Measurements from ENCODE around the gene HNRNPK. TPM values are rescaled to one million over a fixed set of nuclear protein-coding genes. Genes with fewer than 3 reads are reported as not detected.

HNRNPK gene
- total and polyA plus RNA-seq, 2 of the 13 experiments (the other 11 are each of a cell fraction or from before 2014, with no cell fraction given): 321 to 712 TPM

- Histone ChIP-seq H3K9me3 (ENCODE audit: low read length) (no peaks in the 10 kb centered on the region), H4K20me1 (ENCODE audit: insufficient read depth, low read length) (no peaks in the 10 kb centered on the region), H3K36me3 (replicated peaks in 1 of 2; ENCODE audit: control insufficient read depth in 1 of 2, insufficient read depth in 2 of 2, low read length in 2 of 2) (peaks cover 0 to under 1% of the 10 kb centered on the region in 2 experiments; a peak in 2 of 5 replicates), H3K9ac (ENCODE audit: insufficient read depth, low read depth, low read length) (no peak overlapping the region), H3K4me3 (replicated peaks in 1 of 3; ENCODE audit: insufficient read depth in 1 of 3, low read depth in 2 of 3, low read length in 3 of 3) (no peak overlapping the region), H3K79me2 (ENCODE audit: insufficient read depth, low read length) (no peaks in the 10 kb centered on the region), H3K27ac (ENCODE audit: extremely low read length, insufficient read depth, low read length) (no peak overlapping the region), H3K4me1 (ENCODE audit: insufficient read depth, low read length) (no peaks in the 10 kb centered on the region), H3K4me2 (ENCODE audit: low read depth, low read length) (no peak overlapping the region), H2AFZ (ENCODE audit: low read length) (no peak overlapping the region), H3K27me3 (ENCODE audit: control insufficient read depth in 1 of 2, insufficient read depth in 2 of 2, low read length in 2 of 2) (no peaks in the 10 kb centered on the region; a peak in 1 of 5 replicates)
- TF ChIP-seq ZNF317 (CRISPR knock-in tag; IDR thresholded peaks at IDR 0.05): peak; percentile 90
- TF ChIP-seq MBNL3 (CRISPR knock-in tag; conservative IDR thresholded peaks at IDR 0.05): no peak
- TF ChIP-seq TBX3 (IDR thresholded peaks at IDR 0.05; ENCODE audit: borderline replicate concordance): no peak
- TF ChIP-seq ETS1 (CRISPR knock-in tag; IDR thresholded peaks at IDR 0.05): no peak
- BruUV-seq (replicated peaks): no TSS peak
- 61% methylated on average over 2 of the region's 2 CpGs for WGBS (ENCODE audit: low lambda C conversion rate)
- POLR2A ChIA-PET: no interaction called here
- in situ Hi-C loops (cut with HindIII; ENCODE audit: extremely low pct_ligation_motif_present, low pct_unique_long_range_greater_than_20kb): no loop called here
- no peak for FAIRE-seq
- intact Hi-C loops (cut with micrococcal nuclease; ENCODE audit: unreplicated experiment): no loop called here
- DNase-seq (ENCODE audit: low spot score): no peak
- CTCF ChIA-PET (ENCODE audit: low intra/inter-chr PET ratio, low total read pairs): no interaction called here
- no peak for ATAC-seq
Measured at GRCh38 chr9:84007662-84008061, 27.6 kb upstream of the HNRNPK start.

GRCh38 chr9:84003246-84003645 is 23.2 kb upstream of the HNRNPK start:
- WGBS (ENCODE audit: low lambda C conversion rate): 96% methylated on average over 3 of the region's 3 CpGs
- Histone ChIP-seq H3K79me2 (ENCODE audit: insufficient read depth, low read length) (no peaks in the 10 kb centered on the region), H3K4me3 (replicated peaks in 1 of 3; ENCODE audit: insufficient read depth in 1 of 3, low read depth in 2 of 3, low read length in 3 of 3) (no peak overlapping the region), H3K4me1 (ENCODE audit: insufficient read depth, low read length) (no peaks in the 10 kb centered on the region), H3K27ac (ENCODE audit: extremely low read length, insufficient read depth, low read length) (no peak overlapping the region), H3K4me2 (ENCODE audit: low read depth, low read length) (no peak overlapping the region), H3K27me3 (ENCODE audit: control insufficient read depth in 1 of 2, insufficient read depth in 2 of 2, low read length in 2 of 2) (no peaks in the 10 kb centered on the region), H4K20me1 (ENCODE audit: insufficient read depth, low read length) (no peaks in the 10 kb centered on the region), H3K36me3 (replicated peaks in 1 of 2; ENCODE audit: control insufficient read depth in 1 of 2, insufficient read depth in 2 of 2, low read length in 2 of 2) (peaks cover 0 to 23% of the 10 kb centered on the region in 2 experiments; a peak in 4 of 5 replicates), H3K9ac (ENCODE audit: insufficient read depth, low read depth, low read length) (no peak overlapping the region), H3K9me3 (ENCODE audit: low read length) (no peaks in the 10 kb centered on the region), H2AFZ (ENCODE audit: low read length) (no peak overlapping the region)
- in situ Hi-C loops (cut with HindIII; ENCODE audit: extremely low pct_ligation_motif_present, low pct_unique_long_range_greater_than_20kb): no loop called here
- TF ChIP-seq ZNF331 (CRISPR knock-in tag; IDR thresholded peaks at IDR 0.05): no peak
- TF ChIP-seq HIVEP1 (CRISPR knock-in tag; IDR thresholded peaks at IDR 0.05): no peak
- no peak for TF ChIP-seq ZNF34 (CRISPR knock-in tag; IDR thresholded peaks at IDR 0.05; ENCODE audit: borderline replicate concordance)
- TF ChIP-seq FOXA3 (CRISPR knock-in tag; IDR thresholded peaks at IDR 0.05): no peak
- intact Hi-C loops (cut with micrococcal nuclease; ENCODE audit: unreplicated experiment): no loop called here
- BruUV-seq (replicated peaks): no TSS peak
- ChIA-PET CTCF (ENCODE audit: low intra/inter-chr PET ratio, low total read pairs) (no interaction called here), POLR2A (interaction anchor here (1.5 kb wide), 1 partner anchor 22 kb away, joined by 4 read pairs; the partner anchor contains the start of gene RMI1)
- FAIRE-seq: no peak
- DNase-seq (ENCODE audit: low spot score): no peak
- no peak for ATAC-seq

All from HepG2 (cell line).